NCI-H2227 (cell line): Measurements from ENCODE around the gene NKAIN2.

Source experiments
- DNase-seq: peaks from one replicate; lab custom pipeline; 2025; ENCODE audit not compliant: unreplicated experiment; lab: John Stamatoyannopoulos, UW

Gene NKAIN2

DNA sequence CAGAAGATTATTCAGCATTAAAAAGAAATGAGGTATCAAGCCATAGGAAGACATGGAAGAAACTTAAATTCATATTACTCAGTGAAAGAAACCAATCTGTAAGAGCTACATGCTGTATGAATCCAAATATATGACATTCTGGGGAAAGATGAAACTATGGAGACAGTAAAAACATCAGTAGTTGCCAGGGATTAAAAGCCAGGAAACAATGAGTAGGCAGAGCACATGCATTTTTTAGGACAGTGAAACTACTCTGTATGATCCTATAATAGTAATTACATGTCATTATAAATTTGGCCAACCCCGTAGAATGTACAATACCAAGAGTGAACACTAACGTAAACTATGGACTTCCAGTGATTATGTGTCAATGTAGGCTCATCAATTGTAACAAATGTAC is 1065.8 kb downstream of the NKAIN2 start:
- no peak for DNase-seq

DNA sequence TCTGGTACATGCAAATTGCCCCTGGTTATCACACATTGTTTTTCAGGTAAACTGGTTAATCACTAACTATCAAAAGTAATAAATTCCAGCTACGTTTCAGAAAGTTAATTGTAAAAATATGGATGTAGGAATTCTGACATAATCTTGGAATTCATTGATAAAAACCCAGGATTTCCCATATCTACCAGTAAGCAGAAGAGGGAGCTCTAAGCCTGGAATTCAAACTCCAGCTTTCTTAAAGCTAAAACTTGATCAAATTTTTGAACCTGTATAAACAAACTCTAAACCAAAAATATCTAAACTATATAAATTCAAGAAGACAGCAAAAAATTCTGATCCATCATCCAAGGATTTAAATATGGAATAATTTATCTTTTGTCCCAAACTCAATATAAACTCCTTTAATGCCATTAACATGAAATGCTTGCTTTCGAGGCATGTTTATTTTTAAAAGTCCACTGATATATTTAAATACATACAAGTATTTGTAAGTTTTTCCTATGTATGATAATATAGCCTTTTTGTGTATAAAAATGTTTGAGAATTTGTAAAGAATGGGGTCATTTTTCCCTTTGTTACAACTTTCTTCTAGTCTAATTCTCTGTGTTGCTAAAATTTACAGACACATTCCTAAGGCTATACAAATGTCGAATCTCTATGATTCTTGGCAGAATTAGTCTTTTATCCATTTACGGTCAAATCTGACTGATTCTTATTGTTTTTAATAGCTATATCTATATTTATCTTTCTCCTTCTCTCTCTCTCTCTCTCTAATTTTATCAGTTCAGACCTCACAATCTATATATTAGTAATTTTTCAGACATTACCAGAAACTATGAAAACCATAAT is 1067.2 kb downstream of the NKAIN2 start:
- peak; percentile 24 for DNase-seq

DNA sequence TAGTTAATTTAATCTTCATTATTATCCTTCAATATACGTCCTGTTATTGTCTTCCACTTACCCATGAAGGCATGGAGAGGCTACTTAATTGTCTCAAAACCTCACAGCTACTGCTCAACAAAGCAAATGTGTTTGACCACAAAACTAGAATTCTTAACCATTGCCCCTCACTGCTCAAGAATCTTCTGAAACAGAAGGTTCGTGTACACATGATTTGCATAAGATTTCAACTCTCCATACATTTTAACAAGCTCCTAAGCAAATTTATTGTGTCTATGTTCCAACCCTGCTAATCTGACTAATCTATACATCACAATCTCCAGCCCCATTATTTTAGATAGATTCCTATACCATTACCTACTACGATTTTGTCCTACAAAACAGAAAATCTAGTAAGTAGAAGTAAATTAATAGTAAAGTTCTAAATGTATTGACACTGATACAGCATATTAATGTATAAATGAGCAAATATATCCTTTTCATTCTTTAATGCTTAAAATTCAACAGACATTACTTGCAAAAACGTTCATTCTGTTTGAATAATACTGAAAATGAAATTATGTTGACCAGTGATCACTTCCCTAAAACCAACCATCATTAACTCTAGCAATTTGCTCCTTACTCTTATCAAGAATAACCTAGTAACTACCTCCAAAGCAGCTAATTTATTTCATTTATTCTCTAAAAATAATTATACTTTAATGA is 1068.8 kb downstream of the NKAIN2 start:
- no peak for DNase-seq

DNA sequence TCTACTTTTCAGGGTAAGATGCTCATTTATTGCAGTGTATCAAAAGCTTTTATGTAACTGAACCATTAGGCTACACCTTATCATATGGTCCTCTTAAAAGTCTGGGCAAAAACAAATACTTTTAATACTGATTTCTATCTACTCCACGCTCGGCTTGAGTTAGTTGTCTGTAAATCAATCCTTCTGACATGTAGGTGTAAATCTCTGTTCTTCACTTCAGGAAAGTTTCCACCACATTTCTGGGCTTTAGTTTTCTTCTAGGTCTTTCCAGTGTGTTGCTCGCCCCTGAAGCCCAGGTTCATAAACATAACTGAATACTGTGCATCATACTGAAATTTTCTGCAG is 1069.4 kb downstream of the NKAIN2 start:
- DNase-seq, result no peak
